PFSK-1 (cell line): Measurements from ENCODE around the gene LRRC46.

Experiments
- FOXP2 ChIP-seq: optimal IDR thresholded peaks from 2 replicates; pipeline ENCODE3; 2011; ENCODE audit warnings: borderline replicate concordance, control low read depth, inconsistent platforms; ENCODE audit not compliant: insufficient read depth; ENCODE audit errors: extremely low read length, extremely low read depth
- POLR2AphosphoS5 ChIP-seq: IDR thresholded peaks from 2 replicates; pipeline ENCODE4 v1.6.1; 2012; ENCODE audit warnings: low read depth, mild to moderate bottlenecking, control low read depth, low read length, moderate library complexity
- REST ChIP-seq, 2 experiments: IDR thresholded peaks; 2 replicates each; pipeline versions ENCODE4 v1.6.1 to v1.8.0; 2011 to 2012; ENCODE audit warnings: low read depth in 2 of 2, low read length in 2 of 2, control low read depth in 1 of 2, inconsistent platforms in 1 of 2, mild to moderate bottlenecking in 1 of 2, moderate library complexity in 1 of 2; ENCODE audit not compliant: insufficient read depth in 1 of 2
- SIN3A ChIP-seq: IDR thresholded peaks from 2 replicates; pipeline ENCODE4 v1.6.1; 2012; ENCODE audit warnings: mild to moderate bottlenecking, low read length, moderate library complexity, borderline replicate concordance; ENCODE audit not compliant: insufficient read depth
- TAF1 ChIP-seq: IDR thresholded peaks from 2 replicates; pipeline ENCODE4 v1.6.1; 2012; ENCODE audit warnings: low read length, control low read depth, borderline replicate concordance; ENCODE audit not compliant: insufficient read depth

The LRRC46 gene

GRCh38 chr17:47848198-47848513, 16.7 kb downstream of the LRRC46 start:
- TF ChIP-seq REST (IDR thresholded peaks at IDR 0.05; ENCODE audit: insufficient read depth in 1 of 2, low read depth in 2 of 2, low read length in 2 of 2): no peak

GRCh38 chr17:47850373-47850691, 18.9 kb downstream of the LRRC46 start:
- TF ChIP-seq FOXP2 (no peak), SIN3A (no peak), POLR2AphosphoS5 (no peak), REST (IDR thresholded peaks at IDR 0.05; ENCODE audit: insufficient read depth in 1 of 2, low read depth in 2 of 2, low read length in 2 of 2) (no peak), TAF1 (no peak)

GRCh38 chr17:47850692-47851573, 19.5 kb downstream of the LRRC46 start, which contains the start of gene SP6:
Gene SP6 (minus strand): TSS chr17:47851163. CDS start chr17:47848429, 2,734 bp downstream.
- TF ChIP-seq FOXP2 (peak; percentile 31), POLR2AphosphoS5 (no peak)

- no peak for TF ChIP-seq POLR2AphosphoS5
- TF ChIP-seq REST (IDR thresholded peaks at IDR 0.05; ENCODE audit: insufficient read depth in 1 of 2, low read depth in 2 of 2, low read length in 2 of 2): no peak
- no peak for TF ChIP-seq FOXP2
- TF ChIP-seq SIN3A: no peak
Observed at GRCh38 chr17:47851764-47852112, 20.3 kb downstream of the LRRC46 start.

GRCh38 chr17:47852113-47852949, 20.9 kb downstream of the LRRC46 start:
- TF ChIP-seq FOXP2: no peak
- TF ChIP-seq POLR2AphosphoS5: no peak

GRCh38 chr17:47853616-47854015, 22.1 kb downstream of the LRRC46 start:
- TF ChIP-seq SIN3A (no peak), POLR2AphosphoS5 (no peak), FOXP2 (no peak), REST (IDR thresholded peaks at IDR 0.05; ENCODE audit: insufficient read depth in 1 of 2, low read depth in 2 of 2, low read length in 2 of 2) (no peak), TAF1 (no peak)
